Ovary (tissue), 9 donors: ENCODE results near the gene CLK4. TPM values are rescaled to one million over a fixed set of nuclear protein-coding genes. Genes with fewer than 3 reads are reported as not detected.

ENCODE experiments used
- DNase-seq, 5 donors: peaks; one replicate each; pipeline ENCODE4 v3.0.0-alpha.2; 2019 to 2020
- H3K27ac ChIP-seq, 2 donors: fragments of 200-600 bp; one replicate each; pipeline versions ENCODE4 v1.5.1 to v1.8.0; 2019 to 2022
- H3K27me3 ChIP-seq: fragments of 200-600 bp; one replicate; pipeline ENCODE4 v1.8.0; 2022
- H3K36me3 ChIP-seq: fragments of 200-600 bp; sonication (generic); one replicate; pipeline ENCODE4 v1.5.1; 2019
- H3K4me1 ChIP-seq: one replicate; pipeline ENCODE4 v1.8.1; 2013; ENCODE audit warnings: mild to moderate bottlenecking, moderate library complexity; ENCODE audit not compliant: insufficient read depth
- H3K4me3 ChIP-seq: fragments of 200-600 bp; sonication (generic); one replicate; pipeline ENCODE4 v1.5.1; 2017
- H3K9me3 ChIP-seq, 2 donors: fragments of 200-600 bp in 1 of 2; sonication (generic) in 1 of 2; one replicate each; pipeline versions ENCODE4 v1.5.1 to v1.8.1; 2013 to 2019; ENCODE audit warnings: mild to moderate bottlenecking in 1 of 2, moderate library complexity in 1 of 2
- EP300 ChIP-seq: sonication (generic); formaldehyde crosslinking; IDR thresholded peaks from one replicate; pipeline ENCODE4 v1.6.1; 2017; ENCODE audit warnings: antibody characterized with exemption
- POLR2A ChIP-seq: fragments of 450-650 bp; IDR thresholded peaks from one replicate; pipeline ENCODE4 v1.6.1; 2017; ENCODE audit warnings: antibody characterized with exemption, mild to moderate bottlenecking, moderate library complexity
- WGBS, 3 donors: extraction: QIAGEN DNeasy Blood & Tissue Kit in 1 of 3; methylation state at CpG; one replicate each; pipeline versions ENCODE4 v1.1.5 to v1.1.7; 2013 to 2017; 5-methylcytosine and 5-hydroxymethylcytosine counted together
- intact Hi-C, 4 donors: fragments of 100-400 bp; cut with DNase I; formaldehyde crosslinking; loops; one replicate each; pipeline versions ENCODE4 v1.11.0 to v1.15.1; 2022 to 2023
- polyA plus RNA-seq, 2 donors: library from polyadenylated mRNA; stranded (reverse); fragments of 200-250 nt in 1 of 2; fragments of 350-450 nt in 1 of 2; fragmentation: Illumina TruSeq in 1 of 2; extraction: RNeasy Lipid Tissue Mini Kit (QIAGEN cat#74804) in 1 of 2; gene quantifications; one replicate each; pipeline ENCODE4 v1.2.3, GENCODE V29; 2013 to 2014
- small RNA-seq: library from RNA; depleted of rRNA; stranded (forward); fragments of <200 nt; gene quantifications from one replicate; pipeline ENCODE3, GENCODE V24; 2016
- total RNA-seq, 7 donors: library from RNA; depleted of rRNA in 2 of 7; stranded (reverse); fragments of >200 nt in 2 of 7; fragmentation: NEBNext Ultra II Directional in 3 of 7; extraction: Animal tissue kit (Norgen Biotek cat#: 25700) in 3 of 7; gene quantifications; one replicate each; pipeline versions ENCODE4 v1.1.0 to v1.2.4, GENCODE V29; 2016 to 2023
- TF ChIP-seq, protein P1 (sequence below), 3 donors: fragments of 450-650 bp in 2 of 3; fragments of 200-600 bp in 1 of 3; IDR thresholded peaks; one replicate each; pipeline versions ENCODE4 v1.5.1 to v1.8.0; 2016 to 2022; ENCODE audit warnings: antibody characterized with exemption in 3 of 3, mild to moderate bottlenecking in 1 of 3
- donor health status: DM: no; HTN: no; CAD: no; lungs with moderate emphysema.
- donor health status: DM: no; HTN: no; CAD: no.
- donor health status: Bipolar disorder and iron deficiency.
- donor health status: DM: yes; HTN: yes; CAD: no.
- donor health status: DM: no; HTN: no; CAD: no.
- donor health status: DM: yes; HTN: yes; CAD: no.

Gene CLK4
- total and polyA plus RNA-seq, 9 donors, result 21.2 to 40.1 (median 25.5) TPM

DNA sequence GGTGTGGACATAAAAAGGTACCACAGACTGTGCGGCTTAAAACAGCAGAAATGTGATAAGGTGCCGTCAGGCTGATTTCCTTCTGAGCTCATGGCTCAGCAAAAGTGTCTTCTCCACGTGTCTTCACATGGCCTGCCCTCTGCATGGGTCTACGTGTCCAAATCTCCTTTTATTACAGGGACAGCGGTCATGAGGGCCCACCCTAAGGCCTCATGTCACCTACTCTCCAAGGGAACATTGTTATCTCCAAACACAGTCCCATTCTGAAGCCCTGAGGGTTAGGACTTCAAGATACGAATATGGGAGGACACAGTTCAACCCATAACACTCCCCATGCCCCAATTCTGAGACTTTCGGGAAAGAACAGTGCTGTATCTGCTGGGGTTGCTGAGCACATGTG is 71.8 kb downstream of the CLK4 start:
- WGBS, 3 donors, result 84 to 86% (median 86%) methylated on average over 7 of the region's 7 CpGs
- Histone ChIP-seq H3K4me1 (no peaks in the 10 kb centered on the region), H3K27ac (no peak overlapping the region), H3K27me3 (no peaks in the 10 kb centered on the region), H3K9me3 (no peaks in the 10 kb centered on the region), H3K36me3 (no peaks in the 10 kb centered on the region), H3K4me3 (no peak overlapping the region)
- DNase-seq, result no peak
- intact Hi-C loops, result loop anchor here in 1 of 4 donors (10.0 kb wide), 1 partner anchor 270 kb away; no protein-coding TSS in a partner anchor
- no peak for TF ChIP-seq POLR2A
- TF ChIP-seq, protein P1, sequence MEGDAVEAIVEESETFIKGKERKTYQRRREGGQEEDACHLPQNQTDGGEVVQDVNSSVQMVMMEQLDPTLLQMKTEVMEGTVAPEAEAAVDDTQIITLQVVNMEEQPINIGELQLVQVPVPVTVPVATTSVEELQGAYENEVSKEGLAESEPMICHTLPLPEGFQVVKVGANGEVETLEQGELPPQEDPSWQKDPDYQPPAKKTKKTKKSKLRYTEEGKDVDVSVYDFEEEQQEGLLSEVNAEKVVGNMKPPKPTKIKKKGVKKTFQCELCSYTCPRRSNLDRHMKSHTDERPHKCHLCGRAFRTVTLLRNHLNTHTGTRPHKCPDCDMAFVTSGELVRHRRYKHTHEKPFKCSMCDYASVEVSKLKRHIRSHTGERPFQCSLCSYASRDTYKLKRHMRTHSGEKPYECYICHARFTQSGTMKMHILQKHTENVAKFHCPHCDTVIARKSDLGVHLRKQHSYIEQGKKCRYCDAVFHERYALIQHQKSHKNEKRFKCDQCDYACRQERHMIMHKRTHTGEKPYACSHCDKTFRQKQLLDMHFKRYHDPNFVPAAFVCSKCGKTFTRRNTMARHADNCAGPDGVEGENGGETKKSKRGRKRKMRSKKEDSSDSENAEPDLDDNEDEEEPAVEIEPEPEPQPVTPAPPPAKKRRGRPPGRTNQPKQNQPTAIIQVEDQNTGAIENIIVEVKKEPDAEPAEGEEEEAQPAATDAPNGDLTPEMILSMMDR (IDR thresholded peaks at IDR 0.05), result no peak
- no peak for TF ChIP-seq EP300

DNA sequence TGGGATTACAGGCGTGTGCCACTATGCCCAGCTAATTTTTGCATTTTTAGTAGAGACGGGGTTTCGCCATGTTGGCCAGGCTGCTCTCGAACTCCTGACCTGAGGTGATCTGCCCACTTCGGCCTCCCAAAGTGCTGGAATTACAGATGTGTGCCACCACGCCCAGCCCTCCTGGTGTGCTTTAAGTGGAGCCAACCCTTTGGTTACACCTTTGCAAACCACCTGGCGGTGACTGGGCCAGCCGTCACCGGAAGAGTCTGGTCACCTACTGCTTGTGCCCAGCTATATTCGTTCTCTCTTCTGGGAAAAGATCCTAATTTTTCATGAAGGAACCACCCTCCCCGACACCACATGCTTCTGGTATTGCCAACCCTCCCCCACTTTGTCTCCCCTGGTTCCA is 72.5 kb downstream of the CLK4 start:
- H3K27me3 ChIP-seq, result no peaks in the 10 kb centered on the region
- no peak for DNase-seq
- intact Hi-C loops, result loop anchor here (5.0 to 10.0 kb wide), 3 partner anchors 270 to 277 kb away; no protein-coding TSS in a partner anchor
- H3K4me3 ChIP-seq, result no peak overlapping the region
- 86 to 96% (median 91%) methylated on average over 11 of the region's 11 CpGs for WGBS, 3 donors
- H3K36me3 ChIP-seq, result no peaks in the 10 kb centered on the region
- H3K4me1 ChIP-seq, result no peaks in the 10 kb centered on the region
- no peak for TF ChIP-seq POLR2A
- no peak for TF ChIP-seq EP300
- TF ChIP-seq, protein P1 (IDR thresholded peaks at IDR 0.05), result no peak
- no peak overlapping the region for H3K27ac ChIP-seq
- no peaks in the 10 kb centered on the region for H3K9me3 ChIP-seq

GRCh38 chr5:178553517-178553916 is 73.3 kb downstream of the CLK4 start:
- intact Hi-C loops, result loop anchor here (2.0 to 10.0 kb wide), 4 partner anchors 41 to 276 kb away; no protein-coding TSS in a partner anchor
- Histone ChIP-seq H3K27ac (no peak overlapping the region), H3K27me3 (no peaks in the 10 kb centered on the region), H3K9me3 (no peaks in the 10 kb centered on the region), H3K36me3 (no peaks in the 10 kb centered on the region), H3K4me3 (no peak overlapping the region), H3K4me1 (no peaks in the 10 kb centered on the region)
- 74 to 83% (median 79%) methylated on average over 13 of the region's 13 CpGs for WGBS, 3 donors
- TF ChIP-seq POLR2A (no peak), EP300 (no peak)
- TF ChIP-seq, protein P1 (IDR thresholded peaks at IDR 0.05), result no peak
- DNase-seq, result no peak

Small RNAs within 50 kb of the gene (small RNA-seq; reads per million reads assigned to genes)
- gene RN7SKP70, result not detected

Other genes with a start within 250 kb of the CLK4 start
- under 1 TPM in 6 of 7 donors, not detected in 1; 0.13 to 0.92 (median 0.54) TPM for gene COL23A1, start 36.7 kb downstream of the CLK4 start, total RNA-seq
- gene COL23A1, start 36.7 kb downstream of the CLK4 start, polyA plus RNA-seq, result under 1 TPM; 0.17 to 0.20 TPM
- 10 to 100 TPM in 5 of 7 donors, 1 to 10 TPM in 2; 7.4 to 13.4 (median 10.8) TPM for gene ZNF354A, start 103.6 kb upstream of the CLK4 start, total RNA-seq
- gene ZNF354A, start 103.6 kb upstream of the CLK4 start, polyA plus RNA-seq, result 1 to 10 TPM; 8.1 to 8.9 TPM
- 10 to 100 TPM; 15.0 to 21.8 (median 16.3) TPM for gene ZNF354B, start 232.9 kb upstream of the CLK4 start, total RNA-seq
- gene ZNF354B, start 232.9 kb upstream of the CLK4 start, polyA plus RNA-seq, result 10 to 100 TPM in 1 of 2 donors, 1 to 10 TPM in 1; 9.5 to 10.8 TPM